Mammary epithelial cell (primary cell): ENCODE results near the gene TAF1D.

Source experiments
- EZH2 ChIP-seq: IDR thresholded peaks from 2 replicates; pipeline ENCODE4 v1.6.1; 2012; ENCODE audit warnings: low read length, inconsistent platforms, borderline replicate concordance
- TF ChIP-seq, protein P1 (sequence below), 2 donors: IDR thresholded peaks in 1 of 2; conservative IDR thresholded peaks in 1 of 2; 2 replicates each; pipeline ENCODE4 v1.5.1; 2011 to 2012; ENCODE audit warnings: inconsistent platforms in 2 of 2, low read length in 2 of 2, mild to moderate bottlenecking in 2 of 2, control low read depth in 1 of 2, low read depth in 1 of 2; ENCODE audit not compliant: insufficient read depth in 1 of 2; ENCODE audit errors: extremely low read depth in 1 of 2

DNA sequence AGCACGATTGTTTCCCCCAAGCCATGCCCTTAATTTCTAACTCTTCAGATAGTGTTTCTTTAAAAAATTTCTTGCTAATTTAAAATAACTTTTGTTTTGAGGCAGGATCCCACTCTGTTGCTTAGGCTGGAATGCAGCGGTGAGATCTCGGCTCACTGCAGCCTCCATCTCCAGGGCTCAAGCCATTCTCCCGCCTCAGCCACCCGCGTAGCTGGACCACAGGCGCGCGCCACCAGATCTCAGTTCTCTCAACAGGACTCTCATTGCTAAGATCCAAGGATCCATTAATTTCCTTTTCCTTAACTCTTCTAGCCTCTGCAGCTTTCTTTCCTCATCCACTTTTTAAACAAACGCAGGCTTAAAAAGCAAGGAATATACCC is 42.5 kb upstream of the TAF1D start:
- TF ChIP-seq, protein P1, sequence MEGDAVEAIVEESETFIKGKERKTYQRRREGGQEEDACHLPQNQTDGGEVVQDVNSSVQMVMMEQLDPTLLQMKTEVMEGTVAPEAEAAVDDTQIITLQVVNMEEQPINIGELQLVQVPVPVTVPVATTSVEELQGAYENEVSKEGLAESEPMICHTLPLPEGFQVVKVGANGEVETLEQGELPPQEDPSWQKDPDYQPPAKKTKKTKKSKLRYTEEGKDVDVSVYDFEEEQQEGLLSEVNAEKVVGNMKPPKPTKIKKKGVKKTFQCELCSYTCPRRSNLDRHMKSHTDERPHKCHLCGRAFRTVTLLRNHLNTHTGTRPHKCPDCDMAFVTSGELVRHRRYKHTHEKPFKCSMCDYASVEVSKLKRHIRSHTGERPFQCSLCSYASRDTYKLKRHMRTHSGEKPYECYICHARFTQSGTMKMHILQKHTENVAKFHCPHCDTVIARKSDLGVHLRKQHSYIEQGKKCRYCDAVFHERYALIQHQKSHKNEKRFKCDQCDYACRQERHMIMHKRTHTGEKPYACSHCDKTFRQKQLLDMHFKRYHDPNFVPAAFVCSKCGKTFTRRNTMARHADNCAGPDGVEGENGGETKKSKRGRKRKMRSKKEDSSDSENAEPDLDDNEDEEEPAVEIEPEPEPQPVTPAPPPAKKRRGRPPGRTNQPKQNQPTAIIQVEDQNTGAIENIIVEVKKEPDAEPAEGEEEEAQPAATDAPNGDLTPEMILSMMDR (conservative IDR thresholded peaks at IDR 0.05 in 1 of 2, IDR thresholded peaks at IDR 0.05 in 1 of 2; ENCODE audit: extremely low read depth in 1 of 2, insufficient read depth in 1 of 2, low read depth in 1 of 2, low read length in 2 of 2): no peak
- no peak for TF ChIP-seq EZH2
